Neural cell (in vitro differentiated cells): ENCODE data around the gene CTNNA1. TPM values are rescaled to one million over a fixed set of nuclear protein-coding genes. Genes with fewer than 3 reads are reported as not detected.

ENCODE experiments used
- H2AFZ ChIP-seq: fragments of 200-600, 300-800 bp; sonication (generic), shearing (Covaris generic); 2 replicates; pipeline ENCODE4 v1.6.0; 2014; ENCODE audit warnings: low read depth, mild to moderate bottlenecking, antibody characterized with exemption, low read length, moderate library complexity
- H3F3A ChIP-seq: fragments of 200-600 bp; shearing (Covaris generic); 2 replicates; pipeline ENCODE4 v1.6.1; 2016; ENCODE audit warnings: mild to moderate bottlenecking, moderate library complexity, mixed read lengths, antibody characterized with exemption, low read length; ENCODE audit not compliant: insufficient read depth, poor library complexity, severe bottlenecking
- H3K27ac ChIP-seq: fragments of 200-600, 300-800 bp; sonication (generic), shearing (Covaris generic); 2 replicates; pipeline ENCODE4 v1.5.1; 2014; ENCODE audit warnings: mild to moderate bottlenecking, low read length, moderate library complexity
- H3K27me3 ChIP-seq: fragments of 300-800, 200-600 bp; sonication (generic), shearing (Covaris generic); 2 replicates; pipeline ENCODE4 v1.6.0; 2014; ENCODE audit warnings: mild to moderate bottlenecking, low read depth, low read length, moderate library complexity; ENCODE audit not compliant: insufficient read depth
- H3K36me3 ChIP-seq: fragments of 300-800, 200-600 bp; sonication (generic), shearing (Covaris generic); 2 replicates; pipeline ENCODE4 v1.5.1; 2014; ENCODE audit warnings: mild to moderate bottlenecking, antibody characterized with exemption, low read length, moderate library complexity; ENCODE audit not compliant: insufficient read depth
- H3K4me2 ChIP-seq: fragments of 300-800, 200-600 bp; sonication (generic), shearing (Covaris generic); 2 replicates; pipeline ENCODE4 v1.6.0; 2014; ENCODE audit warnings: mild to moderate bottlenecking, low read length
- H3K4me3 ChIP-seq: fragments of 300-800, 200-600 bp; sonication (generic), shearing (Covaris generic); 2 replicates; pipeline ENCODE4 v1.5.1; 2014; ENCODE audit warnings: mild to moderate bottlenecking, low read length, moderate library complexity
- H3K79me2 ChIP-seq: fragments of 200-600 bp; shearing (Covaris generic); replicated peaks from 2 replicates; pipeline ENCODE4 v1.6.0; 2014; ENCODE audit warnings: mild to moderate bottlenecking, low read length, moderate library complexity; ENCODE audit not compliant: insufficient read depth
- H3K9ac ChIP-seq: fragments of 300-800, 200-600 bp; sonication (generic), shearing (Covaris generic); 2 replicates; pipeline ENCODE4 v1.6.1; 2016; ENCODE audit warnings: mild to moderate bottlenecking, low read length, mixed read lengths
- H3K9me2 ChIP-seq: fragments of 200-600 bp; shearing (Covaris generic); 2 replicates; pipeline ENCODE4 v1.6.1; 2016; ENCODE audit warnings: mild to moderate bottlenecking, low read length, mixed read lengths; ENCODE audit not compliant: insufficient read depth
- H3K9me3 ChIP-seq: fragments of 200-600, 300-800 bp; sonication (generic), shearing (Covaris generic); 2 replicates; pipeline ENCODE4 v1.6.1; 2016; ENCODE audit warnings: mild to moderate bottlenecking, mixed run types, low read length, moderate library complexity, mixed read lengths
- H4K20me1 ChIP-seq: fragments of 200-600 bp; shearing (Covaris generic); 2 replicates; pipeline ENCODE4 v1.6.1; 2016; ENCODE audit warnings: mild to moderate bottlenecking, mixed run types; ENCODE audit not compliant: insufficient read depth
- EP300 ChIP-seq: fragments of 450-650 bp; conservative IDR thresholded peaks from 2 replicates; pipeline ENCODE4 v1.6.1; 2014; ENCODE audit warnings: antibody characterized with exemption, mild to moderate bottlenecking, moderate library complexity; ENCODE audit not compliant: poor library complexity, severe bottlenecking
- EZH2 ChIP-seq: fragments of 200-600, 300-800 bp; shearing (Covaris generic), sonication (generic); IDR thresholded peaks from 2 replicates; pipeline ENCODE4 v1.6.1; 2014; ENCODE audit warnings: antibody characterized with exemption, low read length, borderline replicate concordance, mild to moderate bottlenecking; ENCODE audit not compliant: insufficient read depth, poor library complexity, severe bottlenecking
- MXI1 ChIP-seq: fragments of 450-650 bp; conservative IDR thresholded peaks from 2 replicates; pipeline ENCODE4 v1.6.1; 2014; ENCODE audit warnings: antibody characterized with exemption, mild to moderate bottlenecking; ENCODE audit not compliant: poor library complexity, severe bottlenecking
- POLR2AphosphoS5 ChIP-seq: IDR thresholded peaks from 2 replicates; pipeline ENCODE4 v1.6.1; 2012
- RAD21 ChIP-seq: fragments of 450-650 bp; conservative IDR thresholded peaks from 2 replicates; pipeline ENCODE4 v1.6.1; 2014; ENCODE audit warnings: antibody characterized with exemption, mild to moderate bottlenecking, moderate library complexity
- SMC3 ChIP-seq: fragments of 450-650 bp; conservative IDR thresholded peaks from 2 replicates; pipeline ENCODE4 v1.6.1; 2014; ENCODE audit warnings: antibody characterized with exemption, mild to moderate bottlenecking, moderate library complexity; ENCODE audit not compliant: poor library complexity
- TAF1 ChIP-seq: IDR thresholded peaks from 2 replicates; pipeline ENCODE4 v1.6.1; 2012; ENCODE audit warnings: low read depth
- polyA plus RNA-seq: library from polyadenylated mRNA; depleted of rRNA; stranded (reverse); fragments of >200 nt; gene quantifications from 2 replicates; pipeline ENCODE4 v1.2.3, GENCODE V29; 2014
- TF ChIP-seq, protein P1 (sequence below): IDR thresholded peaks from 2 replicates; pipeline ENCODE4 v1.6.1; 2012; ENCODE audit warnings: borderline replicate concordance
- TF ChIP-seq, protein P2 (sequence below): fragments of 450-650 bp; IDR thresholded peaks from 2 replicates; pipeline ENCODE4 v1.5.1; 2014; ENCODE audit warnings: antibody characterized with exemption, mild to moderate bottlenecking, moderate library complexity; ENCODE audit not compliant: poor library complexity, severe bottlenecking

The CTNNA1 gene
- polyA plus RNA-seq, 1 donor from 2014 or later, result 87.9 TPM

DNA sequence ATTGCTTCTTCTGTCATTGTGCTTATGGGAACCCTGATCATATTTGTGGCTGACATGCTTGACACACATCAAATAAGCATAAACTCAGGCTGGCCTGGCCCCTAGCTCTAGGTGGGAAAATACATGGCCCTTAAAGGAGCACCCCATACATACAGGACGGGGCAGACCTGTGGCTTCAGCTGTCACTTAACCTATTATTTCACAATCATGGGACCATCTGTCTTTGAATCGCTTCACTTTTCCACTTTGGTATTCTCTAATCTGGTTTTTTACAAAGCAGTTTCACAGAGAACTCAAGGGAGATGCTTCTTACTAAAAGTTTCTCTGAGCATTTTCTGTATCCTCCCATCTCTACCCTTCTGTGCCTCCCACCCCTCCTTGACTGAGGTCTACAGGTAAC lies 156.5 kb downstream of the CTNNA1 start:
- Histone ChIP-seq H3K27me3 (no peaks in the 10 kb centered on the region), H3K36me3 (no peaks in the 10 kb centered on the region), H3K4me3 (no peak overlapping the region), H3K27ac (no peak overlapping the region), H3K79me2 (no peaks in the 10 kb centered on the region), H3K9me2 (no peaks in the 10 kb centered on the region), H4K20me1 (no peaks in the 10 kb centered on the region), H3F3A (no peaks in the 10 kb centered on the region), H3K9ac (no peak overlapping the region), H3K4me2 (no peak overlapping the region), H2AFZ (no peak overlapping the region), H3K9me3 (no peaks in the 10 kb centered on the region)
- TF ChIP-seq MXI1, result no peak
- no peak for TF ChIP-seq SMC3
- TF ChIP-seq, protein P1, sequence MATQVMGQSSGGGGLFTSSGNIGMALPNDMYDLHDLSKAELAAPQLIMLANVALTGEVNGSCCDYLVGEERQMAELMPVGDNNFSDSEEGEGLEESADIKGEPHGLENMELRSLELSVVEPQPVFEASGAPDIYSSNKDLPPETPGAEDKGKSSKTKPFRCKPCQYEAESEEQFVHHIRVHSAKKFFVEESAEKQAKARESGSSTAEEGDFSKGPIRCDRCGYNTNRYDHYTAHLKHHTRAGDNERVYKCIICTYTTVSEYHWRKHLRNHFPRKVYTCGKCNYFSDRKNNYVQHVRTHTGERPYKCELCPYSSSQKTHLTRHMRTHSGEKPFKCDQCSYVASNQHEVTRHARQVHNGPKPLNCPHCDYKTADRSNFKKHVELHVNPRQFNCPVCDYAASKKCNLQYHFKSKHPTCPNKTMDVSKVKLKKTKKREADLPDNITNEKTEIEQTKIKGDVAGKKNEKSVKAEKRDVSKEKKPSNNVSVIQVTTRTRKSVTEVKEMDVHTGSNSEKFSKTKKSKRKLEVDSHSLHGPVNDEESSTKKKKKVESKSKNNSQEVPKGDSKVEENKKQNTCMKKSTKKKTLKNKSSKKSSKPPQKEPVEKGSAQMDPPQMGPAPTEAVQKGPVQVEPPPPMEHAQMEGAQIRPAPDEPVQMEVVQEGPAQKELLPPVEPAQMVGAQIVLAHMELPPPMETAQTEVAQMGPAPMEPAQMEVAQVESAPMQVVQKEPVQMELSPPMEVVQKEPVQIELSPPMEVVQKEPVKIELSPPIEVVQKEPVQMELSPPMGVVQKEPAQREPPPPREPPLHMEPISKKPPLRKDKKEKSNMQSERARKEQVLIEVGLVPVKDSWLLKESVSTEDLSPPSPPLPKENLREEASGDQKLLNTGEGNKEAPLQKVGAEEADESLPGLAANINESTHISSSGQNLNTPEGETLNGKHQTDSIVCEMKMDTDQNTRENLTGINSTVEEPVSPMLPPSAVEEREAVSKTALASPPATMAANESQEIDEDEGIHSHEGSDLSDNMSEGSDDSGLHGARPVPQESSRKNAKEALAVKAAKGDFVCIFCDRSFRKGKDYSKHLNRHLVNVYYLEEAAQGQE, result no peak
- TF ChIP-seq, protein P2, sequence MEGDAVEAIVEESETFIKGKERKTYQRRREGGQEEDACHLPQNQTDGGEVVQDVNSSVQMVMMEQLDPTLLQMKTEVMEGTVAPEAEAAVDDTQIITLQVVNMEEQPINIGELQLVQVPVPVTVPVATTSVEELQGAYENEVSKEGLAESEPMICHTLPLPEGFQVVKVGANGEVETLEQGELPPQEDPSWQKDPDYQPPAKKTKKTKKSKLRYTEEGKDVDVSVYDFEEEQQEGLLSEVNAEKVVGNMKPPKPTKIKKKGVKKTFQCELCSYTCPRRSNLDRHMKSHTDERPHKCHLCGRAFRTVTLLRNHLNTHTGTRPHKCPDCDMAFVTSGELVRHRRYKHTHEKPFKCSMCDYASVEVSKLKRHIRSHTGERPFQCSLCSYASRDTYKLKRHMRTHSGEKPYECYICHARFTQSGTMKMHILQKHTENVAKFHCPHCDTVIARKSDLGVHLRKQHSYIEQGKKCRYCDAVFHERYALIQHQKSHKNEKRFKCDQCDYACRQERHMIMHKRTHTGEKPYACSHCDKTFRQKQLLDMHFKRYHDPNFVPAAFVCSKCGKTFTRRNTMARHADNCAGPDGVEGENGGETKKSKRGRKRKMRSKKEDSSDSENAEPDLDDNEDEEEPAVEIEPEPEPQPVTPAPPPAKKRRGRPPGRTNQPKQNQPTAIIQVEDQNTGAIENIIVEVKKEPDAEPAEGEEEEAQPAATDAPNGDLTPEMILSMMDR, result no peak
- TF ChIP-seq EZH2, result no peak
- TF ChIP-seq EP300, result no peak
- TF ChIP-seq POLR2AphosphoS5, result no peak
- no peak for TF ChIP-seq TAF1
- TF ChIP-seq RAD21, result no peak

DNA sequence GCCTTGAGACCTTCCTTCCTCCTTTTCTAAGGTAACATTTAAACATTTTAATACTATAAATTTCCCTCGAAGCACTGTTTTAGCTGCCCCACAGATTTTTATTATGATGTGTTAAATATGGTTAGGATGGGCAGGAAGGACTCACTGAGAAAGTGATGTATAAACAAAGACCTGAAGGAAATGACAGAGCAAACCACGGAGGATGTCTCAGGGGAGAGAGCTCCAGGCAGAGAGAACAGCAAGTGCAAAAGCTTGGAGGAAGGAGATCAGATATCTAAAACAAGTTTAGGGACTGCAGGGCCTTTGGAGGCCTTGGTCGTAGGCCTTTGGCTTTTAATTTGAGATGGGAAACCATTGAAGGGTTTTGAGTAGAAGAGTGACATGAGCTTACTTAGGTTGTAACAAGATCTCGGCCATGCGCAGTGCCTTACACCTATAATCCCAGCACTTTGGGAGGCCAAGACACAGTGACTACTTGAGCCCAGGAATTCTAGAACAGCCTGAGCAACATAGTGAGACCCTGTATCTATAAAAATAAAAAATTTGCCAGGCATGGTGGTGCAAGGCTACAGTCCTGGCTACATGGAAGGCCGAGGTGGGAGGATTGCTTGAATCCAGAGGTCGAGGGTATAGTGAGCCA lies 157.4 kb downstream of the CTNNA1 start:
- Histone ChIP-seq H3K4me2 (no peak overlapping the region), H4K20me1 (no peaks in the 10 kb centered on the region), H3K9ac (no peak overlapping the region), H3K9me2 (no peaks in the 10 kb centered on the region), H3K36me3 (no peaks in the 10 kb centered on the region), H3K79me2 (no peaks in the 10 kb centered on the region), H3K9me3 (no peaks in the 10 kb centered on the region), H3F3A (no peaks in the 10 kb centered on the region), H3K27ac (no peak overlapping the region), H3K27me3 (no peaks in the 10 kb centered on the region), H2AFZ (no peak overlapping the region), H3K4me3 (no peak overlapping the region)
- TF ChIP-seq SMC3 (no peak), POLR2AphosphoS5 (no peak), TAF1 (no peak), EP300 (no peak), EZH2 (no peak), RAD21 (no peak), MXI1 (no peak)
- TF ChIP-seq, protein P2, result no peak
- TF ChIP-seq, protein P1, result no peak
